NCI-H446 treated with DMSO at 0.1 percent for 48 hours (cell line): ENCODE data around the gene PSMB11.

Source experiments
- DNase-seq: peaks from one replicate; lab custom pipeline; 2025; lab: John Stamatoyannopoulos, UW

The PSMB11 gene

DNA sequence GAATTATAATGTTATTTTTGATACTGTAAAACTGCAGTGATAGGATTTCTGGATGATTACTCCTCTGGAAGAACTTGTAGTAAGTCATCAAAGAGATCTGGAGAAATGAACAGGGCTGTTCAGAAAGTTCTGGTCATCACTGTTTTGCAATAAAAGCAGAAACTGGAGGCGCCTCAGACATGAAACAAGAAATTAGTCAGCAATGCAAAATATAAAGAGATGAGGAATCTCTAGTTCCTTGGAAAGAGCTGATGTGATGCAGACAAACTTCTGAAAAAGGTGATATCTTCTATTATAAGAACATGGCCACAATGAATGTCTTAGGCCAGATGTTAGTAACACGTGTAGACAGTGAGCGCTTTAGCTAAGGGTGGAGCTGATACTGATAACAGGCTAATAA, 43.4 kb downstream of the PSMB11 start:
- no peak for DNase-seq

- DNase-seq = no peak
Measured at GRCh38 chr14:23086565-23086964, 44.6 kb downstream of the PSMB11 start.

GRCh38 chr14:23089498-23090253, 47.7 kb downstream of the PSMB11 start:
- DNase-seq = no peak

DNA sequence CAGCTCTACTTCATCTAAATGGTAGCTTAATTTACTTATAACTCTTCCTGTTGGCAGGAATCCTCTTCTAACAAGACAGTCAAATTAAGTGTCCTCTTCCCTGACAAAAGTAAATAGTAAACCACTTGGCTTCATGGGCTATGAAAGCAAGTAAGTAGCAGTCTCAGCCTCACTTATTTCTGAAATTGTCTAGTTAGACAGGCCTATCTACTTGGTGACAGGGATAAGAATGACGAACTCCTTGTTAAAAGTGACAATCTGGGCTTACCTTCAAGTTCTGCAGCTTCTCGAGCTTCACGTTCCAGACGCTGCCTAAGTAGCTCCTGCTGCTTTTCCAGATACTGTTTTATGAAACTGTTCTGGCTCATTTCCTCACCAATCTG, 48.2 kb downstream of the PSMB11 start:
- no peak for DNase-seq

- DNase-seq = no peak
Measured at GRCh38 chr14:23091294-23092225, 49.5 kb downstream of the PSMB11 start.

- no peak for DNase-seq
Measured at GRCh38 chr14:23093104-23093503, 51.1 kb downstream of the PSMB11 start.

GRCh38 chr14:23093526-23093925, 51.5 kb downstream of the PSMB11 start:
- DNase-seq = no peak
